Upper lobe of left lung (tissue), 6 donors: ENCODE data around the gene MLF2. TPM values are rescaled to one million over a fixed set of nuclear protein-coding genes. Genes with fewer than 3 reads are reported as not detected.

Experiments used
- ATAC-seq, 2 donors: fragments of 200-7000 bp; cut with Tn5 transposase; one replicate each; pipeline ENCODE4 v1.9.1; 2022; ENCODE audit warnings: mild to moderate bottlenecking in 2 of 2, moderate library complexity in 2 of 2; ENCODE audit not compliant: low FRiP score in 2 of 2
- DNase-seq, 2 donors: peaks; one replicate each; pipeline ENCODE4 v3.0.0-alpha.2; 2019 to 2020
- H3K27ac ChIP-seq, 4 donors: fragments of 200-600 bp; sonication (generic); one replicate each; pipeline ENCODE4 v1.5.1; 2016 to 2019
- H3K27me3 ChIP-seq, 4 donors: fragments of 200-600 bp; sonication (generic); one replicate each; pipeline ENCODE4 v1.5.1; 2017 to 2019
- H3K36me3 ChIP-seq, 4 donors: fragments of 200-600 bp; sonication (generic); one replicate each; pipeline ENCODE4 v1.5.1; 2016 to 2019
- H3K4me1 ChIP-seq, 4 donors: fragments of 200-600 bp; sonication (generic); one replicate each; pipeline ENCODE4 v1.5.1; 2018 to 2019
- H3K4me3 ChIP-seq, 4 donors: fragments of 200-600 bp; sonication (generic); one replicate each; pipeline ENCODE4 v1.5.1; 2017 to 2019; ENCODE audit warnings: mild to moderate bottlenecking in 2 of 4, moderate library complexity in 1 of 4
- H3K9me3 ChIP-seq, 4 donors: fragments of 200-600 bp; sonication (generic); one replicate each; pipeline ENCODE4 v1.5.1; 2018 to 2019
- CTCF ChIP-seq, 6 experiments: fragments of 450-650 bp in 4 of 6; fragments of 200-600 bp in 2 of 6; sonication (generic) in 2 of 6; IDR thresholded peaks; one replicate each; pipeline ENCODE4 v1.5.1; 2016 to 2019; ENCODE audit warnings: antibody characterized with exemption in 6 of 6
- EP300 ChIP-seq, 4 donors: sonication (generic); formaldehyde crosslinking; IDR thresholded peaks; one replicate each; pipeline ENCODE4 v1.5.1; 2017; ENCODE audit warnings: antibody characterized with exemption in 4 of 4, control low read depth in 2 of 4
- POLR2A ChIP-seq, 4 donors: fragments of 450-650 bp; IDR thresholded peaks; one replicate each; pipeline ENCODE4 v1.5.1; 2016 to 2017; ENCODE audit warnings: antibody characterized with exemption in 4 of 4, mild to moderate bottlenecking in 2 of 4
- POLR2AphosphoS5 ChIP-seq, 2 donors: sonication (generic); formaldehyde crosslinking; IDR thresholded peaks; one replicate each; pipeline ENCODE4 v1.5.1; 2017; ENCODE audit warnings: antibody characterized with exemption in 2 of 2
- WGBS, 2 donors: methylation state at CpG; one replicate each; pipeline ENCODE4 v1.1.5; 2017 to 2018; 5-methylcytosine and 5-hydroxymethylcytosine counted together
- total RNA-seq, 6 donors: library from RNA; depleted of rRNA in 4 of 6; stranded (reverse); fragments of >200 nt in 4 of 6; gene quantifications; one replicate each; pipeline versions ENCODE4 v1.1.0 to v1.2.1, GENCODE V29; 2016 to 2021
- donor health status: DM: no; HTN: no; CAD: no; lungs with moderate emphysema.
- donor health status: DM: no; HTN: yes; CAD: no; lungs with severe emphysema.

MLF2 gene
- total RNA-seq, 6 donors from 2014 or later = 136 to 221 (median 144) TPM

- DNase-seq = no peak
- peaks cover 49 to 57% (median 50%) of the 10 kb centered on the region in 4 donors for H3K4me1 ChIP-seq
- H3K9me3 ChIP-seq = no peaks in the 10 kb centered on the region
- H3K36me3 ChIP-seq = peaks cover 0 to 9% (median 8%) of the 10 kb centered on the region in 4 donors
- peak overlapping the region; percentile 85 to 99 (median 86) for H3K27ac ChIP-seq
- 28 to 29% methylated on average over 7 of the region's 7 CpGs for WGBS, 2 donors
- no peaks in the 10 kb centered on the region for H3K27me3 ChIP-seq
- no peak for TF ChIP-seq CTCF (IDR thresholded peaks at IDR 0.05)
- TF ChIP-seq POLR2A (IDR thresholded peaks at IDR 0.05) = no peak
- no peak for TF ChIP-seq POLR2AphosphoS5 (IDR thresholded peaks at IDR 0.05)
- no peak for TF ChIP-seq EP300 (IDR thresholded peaks at IDR 0.05)
- peak overlapping the region in 3 of 4 donors; percentile 54 to 92 (median 60) for H3K4me3 ChIP-seq
- no peak for ATAC-seq
Observed at GRCh38 chr12:6765048-6765633, 12.2 kb upstream of the MLF2 start.

- 4% methylated on average over 13 to 14 of the region's 16 CpGs for WGBS, 2 donors
- Histone ChIP-seq H3K27me3 (no peaks in the 10 kb centered on the region), H3K9me3 (no peaks in the 10 kb centered on the region), H3K4me3 (peak overlapping the region in 3 of 4 donors; percentile 17 to 29 (median 26)), H3K4me1 (peaks cover 45 to 48% (median 46%) of the 10 kb centered on the region in 4 donors), H3K36me3 (peaks cover 0 to under 1% (median 0%) of the 10 kb centered on the region in 4 donors), H3K27ac (peak overlapping the region; percentile 85 to 99 (median 86))
- TF ChIP-seq EP300 (IDR thresholded peaks at IDR 0.05) (peak in 2 of 4 donors; percentile 19 to 24), POLR2AphosphoS5 (IDR thresholded peaks at IDR 0.05) (peak; percentile 60 to 65), POLR2A (IDR thresholded peaks at IDR 0.05) (peak in 1 of 4 donors; percentile 38), CTCF (IDR thresholded peaks at IDR 0.05) (no peak)
- ATAC-seq (peak; percentile 90 to 94), DNase-seq (peak; percentile 88 to 96)
Observed at GRCh38 chr12:6764011-6764828, 11.3 kb upstream of the MLF2 start.

GRCh38 chr12:6763380-6763779 is 10.4 kb upstream of the MLF2 start:
- H3K4me3 ChIP-seq = peak overlapping the region in 2 of 4 donors; percentile 26 to 29
- no peaks in the 10 kb centered on the region for H3K36me3 ChIP-seq
- 70 to 72% methylated on average over 4 of the region's 4 CpGs for WGBS, 2 donors

GRCh38 chr12:6759741-6760140 is 6.8 kb upstream of the MLF2 start:
- Histone ChIP-seq H3K27me3 (no peaks in the 10 kb centered on the region), H3K27ac (no peak overlapping the region), H3K9me3 (no peaks in the 10 kb centered on the region), H3K4me1 (peaks cover 13 to 17% (median 15%) of the 10 kb centered on the region in 4 donors), H3K4me3 (no peak overlapping the region), H3K36me3 (no peaks in the 10 kb centered on the region)
- TF ChIP-seq POLR2A (IDR thresholded peaks at IDR 0.05) (no peak), EP300 (IDR thresholded peaks at IDR 0.05) (no peak), POLR2AphosphoS5 (IDR thresholded peaks at IDR 0.05) (no peak), CTCF (IDR thresholded peaks at IDR 0.05) (no peak)
- DNase-seq = no peak
- no peak for ATAC-seq
- 79 to 82% methylated on average over 5 of the region's 5 CpGs for WGBS, 2 donors

More at GRCh38 chr12:6763380-6763779, 10.4 kb upstream of the MLF2 start:
- H3K9me3 ChIP-seq = no peaks in the 10 kb centered on the region
- no peak for DNase-seq
- H3K4me1 ChIP-seq = peaks cover 36 to 40% (median 38%) of the 10 kb centered on the region in 4 donors
- H3K27me3 ChIP-seq = no peaks in the 10 kb centered on the region
- H3K27ac ChIP-seq = peak overlapping the region; percentile 85 to 99 (median 86)
- no peak for ATAC-seq
- TF ChIP-seq POLR2A (IDR thresholded peaks at IDR 0.05) = no peak
- no peak for TF ChIP-seq CTCF (IDR thresholded peaks at IDR 0.05)
- no peak for TF ChIP-seq POLR2AphosphoS5 (IDR thresholded peaks at IDR 0.05)
- no peak for TF ChIP-seq EP300 (IDR thresholded peaks at IDR 0.05)
